ENCODE data around the gene RNF150. TPM values are rescaled to one million over a fixed set of nuclear protein-coding genes. Genes with fewer than 3 reads are reported as not detected.

RNF150 gene
- total and polyA plus RNA-seq, 2 of the 8 experiments (the other 6 are each of a cell fraction or from before 2014, with no cell fraction given): 3.4 to 4.8 TPM

DNA sequence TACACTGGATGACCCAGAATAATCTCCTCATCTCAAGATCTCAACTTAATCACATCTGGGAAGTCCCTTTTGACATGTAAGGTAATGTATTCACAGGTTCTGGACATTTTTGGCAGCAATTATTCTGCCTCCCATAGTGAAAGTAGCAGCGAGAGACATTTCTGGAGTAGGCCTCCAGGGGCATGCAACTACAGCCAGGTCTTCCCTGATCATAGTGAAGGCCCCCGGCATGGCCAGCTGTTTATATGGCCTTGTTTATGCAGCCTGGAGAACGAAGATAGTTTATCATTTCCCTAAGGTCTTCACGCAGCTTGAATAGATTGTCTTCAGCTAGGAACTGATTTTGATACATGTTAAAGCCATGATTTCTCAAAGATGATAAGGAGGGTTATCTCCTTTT, 139.9 kb downstream of the RNF150 start:
- Histone ChIP-seq H3K18ac (ENCODE audit: extremely low read depth, low read length) (no peak overlapping the region), H3K4me1 (replicated peaks in 1 of 4; ENCODE audit: control insufficient read depth in 3 of 4, insufficient read depth in 4 of 4, low read length in 3 of 4) (no peaks in the 10 kb centered on the region), H2BK5ac (ENCODE audit: low read depth, low read length) (no peak overlapping the region), H3K14ac (ENCODE audit: insufficient read length) (no peak overlapping the region), H3K4ac (replicated peaks; ENCODE audit: insufficient read length, low read depth, low read length) (no peak overlapping the region), H4K8ac (ENCODE audit: extremely low read depth, insufficient read depth, low read length) (no peak overlapping the region), H3K4me3 (ENCODE audit: extremely low read depth in 1 of 4, insufficient read depth in 2 of 4, low read depth in 3 of 4, low read length in 4 of 4) (no peak overlapping the region), H3K56ac (replicated peaks; ENCODE audit: insufficient read length, low read depth, low read length) (no peak overlapping the region), H3K79me1 (ENCODE audit: low read depth, low read length) (no peaks in the 10 kb centered on the region), H4K91ac (replicated peaks; ENCODE audit: insufficient read length, low read length) (no peak overlapping the region), H2BK15ac (ENCODE audit: low read length) (no peak overlapping the region), H4K20me1 (replicated peaks in 1 of 2; ENCODE audit: control insufficient read depth in 1 of 2, insufficient read depth in 2 of 2, low read length in 2 of 2) (no peaks in the 10 kb centered on the region), H3K79me2 (ENCODE audit: control insufficient read depth in 1 of 2, insufficient read depth in 2 of 2, low read length in 2 of 2) (no peaks in the 10 kb centered on the region; a peak in 1 of 4 replicates), H2BK12ac (ENCODE audit: low read depth, low read length) (no peak overlapping the region), H3K4me2 (ENCODE audit: insufficient read depth in 1 of 2, low read depth in 2 of 2, low read length in 2 of 2) (no peak overlapping the region), H4K5ac (ENCODE audit: insufficient read length, low read depth, low read length) (no peak overlapping the region), H2AK5ac (ENCODE audit: low read depth, low read length) (no peak overlapping the region), H2BK20ac (ENCODE audit: low read length) (no peak overlapping the region), H3K23ac (ENCODE audit: insufficient read length) (no peak overlapping the region), H2BK120ac (replicated peaks; ENCODE audit: low read depth, low read length) (no peak overlapping the region), H2AFZ (ENCODE audit: low read length) (no peak overlapping the region), H3K27ac (ENCODE audit: low read depth, low read length) (no peak overlapping the region), H3K9me3 (ENCODE audit: insufficient read depth in 2 of 2, low read depth in 1 of 2, low read length in 1 of 2) (no peaks in the 10 kb centered on the region), H3K36me3 (ENCODE audit: control insufficient read depth in 2 of 4, insufficient read depth in 4 of 4, low read length in 3 of 4) (no peaks in the 10 kb centered on the region), H3K27me3 (replicated peaks in 1 of 4; ENCODE audit: control insufficient read depth in 3 of 4, extremely low read depth in 1 of 4, insufficient read depth in 3 of 4, low read length in 3 of 4) (no peaks in the 10 kb centered on the region), H3K9ac (replicated peaks in 1 of 4; ENCODE audit: extremely low read depth in 1 of 4, low read depth in 3 of 4, low read length in 3 of 4) (no peak overlapping the region), H3K23me2 (ENCODE audit: low read depth, low read length) (no peaks in the 10 kb centered on the region)
- WGBS, 2 experiments (ENCODE audit: extremely low coverage in 1 of 2, insufficient coverage in 1 of 2, insufficient read length in 1 of 2, insufficient replicate concordance in 2 of 2, low coverage in 1 of 2, low lambda C conversion rate in 2 of 2, missing lambda C conversion rate in 1 of 2): 92% methylated on average over 4 of the region's 4 CpGs; no CpG with 5 or more reads in 1 of the 2 experiments
- ChIA-PET POLR2A (ENCODE audit: partially characterized antibody) (interaction anchor here (0.7 kb wide), 1 partner anchor 128 kb away, joined by 3 read pairs; no protein-coding TSS in a partner anchor), CTCF (ENCODE audit: partially characterized antibody) (interaction anchor here (1.3 kb wide), 1 partner anchor 9 kb away, joined by 6 read pairs; no protein-coding TSS in a partner anchor)
- FAIRE-seq (no peak), DNase-seq (ENCODE audit: low read depth in 1 of 2, low spot score in 2 of 2) (no peak)
- TF ChIP-seq RNF2 (IDR thresholded peaks at IDR 0.05; ENCODE audit: borderline replicate concordance, low read depth, low read length, missing control alignments, poor library complexity, severe bottlenecking): no peak
- no peak for TF ChIP-seq SP4 (IDR thresholded peaks at IDR 0.05; ENCODE audit: low read length)
- no peak for TF ChIP-seq MAFK (IDR thresholded peaks at IDR 0.05; ENCODE audit: low read depth, low read length)
- TF ChIP-seq TBP (IDR thresholded peaks at IDR 0.05; ENCODE audit: low read depth, low read length): no peak
- TF ChIP-seq FOSL1 (IDR thresholded peaks at IDR 0.05; ENCODE audit: insufficient read depth, low read depth, low read length): no peak
- no peak for TF ChIP-seq E2F6 (IDR thresholded peaks at IDR 0.05)
- TF ChIP-seq YY1 (IDR thresholded peaks at IDR 0.05; ENCODE audit: low read depth, low read length): no peak
- no peak for TF ChIP-seq ASH2L (IDR thresholded peaks at IDR 0.05; ENCODE audit: low read length)
- TF ChIP-seq USF2 (IDR thresholded peaks at IDR 0.05; ENCODE audit: low read length): no peak
- TF ChIP-seq TCF12 (IDR thresholded peaks at IDR 0.05; ENCODE audit: low read depth, low read length): no peak
- no peak for TF ChIP-seq BRCA1 (IDR thresholded peaks at IDR 0.05; ENCODE audit: low read depth, low read length)
- TF ChIP-seq NANOG (IDR thresholded peaks at IDR 0.05; ENCODE audit: insufficient read depth, low read depth, low read length, poor library complexity, severe bottlenecking): no peak

All from H1 (cell line).